ENCODE measurements around the gene ACAA2.

The ACAA2 gene

GRCh38 chr18:49854681-49855080 lies 41.3 kb upstream of the ACAA2 start:
- H3K9me3 ChIP-seq (ENCODE audit: control insufficient read depth, insufficient read depth, low read length): no peaks in the 10 kb centered on the region
- no peaks in the 10 kb centered on the region for H3F3A ChIP-seq (ENCODE audit: control insufficient read depth, insufficient read depth)
- no peaks in the 10 kb centered on the region for H3K36me3 ChIP-seq (ENCODE audit: control insufficient read depth, low read length)
- no peaks in the 10 kb centered on the region for H3K4me1 ChIP-seq (ENCODE audit: control insufficient read depth, low read length)
- H3K79me2 ChIP-seq (ENCODE audit: control insufficient read depth, low read length): no peaks in the 10 kb centered on the region
- H3K9me2 ChIP-seq (replicated peaks; ENCODE audit: control insufficient read depth, low read length): no peaks in the 10 kb centered on the region
- no peak overlapping the region for H3K4me3 ChIP-seq (ENCODE audit: low read length)
- TF ChIP-seq CTCF (IDR thresholded peaks at IDR 0.05; ENCODE audit: low read depth, low read length, poor library complexity, severe bottlenecking) (no peak), EZH2phosphoT487 (IDR thresholded peaks at IDR 0.05; ENCODE audit: borderline replicate concordance, low read length) (no peak)
- no peaks in the 10 kb centered on the region for H4K20me1 ChIP-seq (ENCODE audit: control insufficient read depth, insufficient read depth, low read depth, low read length)
- H3K27ac ChIP-seq (ENCODE audit: low read depth, low read length): no peak overlapping the region
- H3K27me3 ChIP-seq (ENCODE audit: control insufficient read depth, low read length): no peaks in the 10 kb centered on the region
- no peak overlapping the region for H3K4me2 ChIP-seq (ENCODE audit: low read length)

GRCh38 chr18:49853436-49853835 lies 40.1 kb upstream of the ACAA2 start:
- TF ChIP-seq CTCF (IDR thresholded peaks at IDR 0.05; ENCODE audit: low read depth, low read length, poor library complexity, severe bottlenecking) (no peak), EZH2phosphoT487 (IDR thresholded peaks at IDR 0.05; ENCODE audit: borderline replicate concordance, low read length) (no peak)
- H3F3A ChIP-seq (ENCODE audit: control insufficient read depth, insufficient read depth): no peaks in the 10 kb centered on the region
- H3K9me3 ChIP-seq (ENCODE audit: control insufficient read depth, insufficient read depth, low read length): no peaks in the 10 kb centered on the region
- no peak overlapping the region for H3K4me2 ChIP-seq (ENCODE audit: low read length)
- no peaks in the 10 kb centered on the region for H3K9me2 ChIP-seq (replicated peaks; ENCODE audit: control insufficient read depth, low read length)
- no peaks in the 10 kb centered on the region for H3K4me1 ChIP-seq (ENCODE audit: control insufficient read depth, low read length)
- H3K27ac ChIP-seq (ENCODE audit: low read depth, low read length): no peak overlapping the region
- no peaks in the 10 kb centered on the region for H3K79me2 ChIP-seq (ENCODE audit: control insufficient read depth, low read length)
- no peaks in the 10 kb centered on the region for H4K20me1 ChIP-seq (ENCODE audit: control insufficient read depth, insufficient read depth, low read depth, low read length)
- no peaks in the 10 kb centered on the region for H3K27me3 ChIP-seq (ENCODE audit: control insufficient read depth, low read length)
- H3K4me3 ChIP-seq (ENCODE audit: low read length): no peak overlapping the region
- no peaks in the 10 kb centered on the region for H3K36me3 ChIP-seq (ENCODE audit: control insufficient read depth, low read length)

- TF ChIP-seq EZH2phosphoT487 (IDR thresholded peaks at IDR 0.05; ENCODE audit: borderline replicate concordance, low read length): no peak
- no peak for TF ChIP-seq CTCF (IDR thresholded peaks at IDR 0.05; ENCODE audit: low read depth, low read length, poor library complexity, severe bottlenecking)
- Histone ChIP-seq H3K4me1 (ENCODE audit: control insufficient read depth, low read length) (no peaks in the 10 kb centered on the region), H3K9me2 (replicated peaks; ENCODE audit: control insufficient read depth, low read length) (no peaks in the 10 kb centered on the region)
Measured at GRCh38 chr18:49853011-49853410, 39.7 kb upstream of the ACAA2 start.

GRCh38 chr18:49851624-49852023 lies 38.3 kb upstream of the ACAA2 start:
- Histone ChIP-seq H3K4me3 (ENCODE audit: low read length) (no peak overlapping the region), H3K4me1 (ENCODE audit: control insufficient read depth, low read length) (no peaks in the 10 kb centered on the region), H3K9me3 (ENCODE audit: control insufficient read depth, insufficient read depth, low read length) (no peaks in the 10 kb centered on the region), H4K20me1 (ENCODE audit: control insufficient read depth, insufficient read depth, low read depth, low read length) (no peaks in the 10 kb centered on the region), H3K36me3 (ENCODE audit: control insufficient read depth, low read length) (no peaks in the 10 kb centered on the region), H3K27me3 (ENCODE audit: control insufficient read depth, low read length) (no peaks in the 10 kb centered on the region), H3K79me2 (ENCODE audit: control insufficient read depth, low read length) (no peaks in the 10 kb centered on the region), H3K27ac (ENCODE audit: low read depth, low read length) (no peak overlapping the region), H3K4me2 (ENCODE audit: low read length) (no peak overlapping the region), H3K9me2 (replicated peaks; ENCODE audit: control insufficient read depth, low read length) (no peaks in the 10 kb centered on the region), H3F3A (ENCODE audit: control insufficient read depth, insufficient read depth) (no peaks in the 10 kb centered on the region)
- TF ChIP-seq EZH2phosphoT487 (IDR thresholded peaks at IDR 0.05; ENCODE audit: borderline replicate concordance, low read length) (no peak), CTCF (IDR thresholded peaks at IDR 0.05; ENCODE audit: low read depth, low read length, poor library complexity, severe bottlenecking) (no peak)

More at GRCh38 chr18:49853011-49853410, 39.7 kb upstream of the ACAA2 start:
- Histone ChIP-seq H3K27ac (ENCODE audit: low read depth, low read length) (no peak overlapping the region), H4K20me1 (ENCODE audit: control insufficient read depth, insufficient read depth, low read depth, low read length) (no peaks in the 10 kb centered on the region), H3K79me2 (ENCODE audit: control insufficient read depth, low read length) (no peaks in the 10 kb centered on the region), H3K9me3 (ENCODE audit: control insufficient read depth, insufficient read depth, low read length) (no peaks in the 10 kb centered on the region), H3F3A (ENCODE audit: control insufficient read depth, insufficient read depth) (no peaks in the 10 kb centered on the region), H3K27me3 (ENCODE audit: control insufficient read depth, low read length) (no peaks in the 10 kb centered on the region), H3K36me3 (ENCODE audit: control insufficient read depth, low read length) (no peaks in the 10 kb centered on the region), H3K4me3 (ENCODE audit: low read length) (no peak overlapping the region), H3K4me2 (ENCODE audit: low read length) (no peak overlapping the region)
